ENCODE data around the gene PAM.

DNA sequence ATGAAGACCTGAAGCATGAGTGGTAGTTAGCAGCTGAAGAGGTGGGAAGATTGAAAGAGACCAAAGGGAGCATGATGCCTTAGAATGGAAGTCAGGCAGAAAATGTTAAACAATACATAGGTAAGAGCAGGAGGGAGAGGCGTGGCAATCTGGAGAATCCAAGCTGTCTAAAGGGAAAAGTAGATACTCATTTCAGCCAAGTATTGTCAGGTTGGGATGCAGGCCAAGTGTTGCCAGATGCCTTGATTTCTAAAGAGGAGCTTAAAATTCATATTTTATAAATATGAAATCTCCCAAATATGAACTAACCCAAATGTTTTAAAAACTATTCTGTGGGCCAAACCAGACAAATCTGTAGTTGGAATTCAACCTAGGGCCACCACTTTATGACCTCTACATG, 4.2 kb downstream of the PAM start:
- TF ChIP-seq ZFP30 (CRISPR knock-in tag; IDR thresholded peaks at IDR 0.05): no peak
- TF ChIP-seq, protein P1, sequence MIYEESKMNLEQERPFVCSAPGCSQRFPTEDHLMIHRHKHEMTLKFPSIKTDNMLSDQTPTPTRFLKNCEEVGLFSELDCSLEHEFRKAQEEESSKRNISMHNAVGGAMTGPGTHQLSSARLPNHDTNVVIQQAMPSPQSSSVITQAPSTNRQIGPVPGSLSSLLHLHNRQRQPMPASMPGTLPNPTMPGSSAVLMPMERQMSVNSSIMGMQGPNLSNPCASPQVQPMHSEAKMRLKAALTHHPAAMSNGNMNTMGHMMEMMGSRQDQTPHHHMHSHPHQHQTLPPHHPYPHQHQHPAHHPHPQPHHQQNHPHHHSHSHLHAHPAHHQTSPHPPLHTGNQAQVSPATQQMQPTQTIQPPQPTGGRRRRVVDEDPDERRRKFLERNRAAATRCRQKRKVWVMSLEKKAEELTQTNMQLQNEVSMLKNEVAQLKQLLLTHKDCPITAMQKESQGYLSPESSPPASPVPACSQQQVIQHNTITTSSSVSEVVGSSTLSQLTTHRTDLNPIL (CRISPR knock-in tag; IDR thresholded peaks at IDR 0.05; ENCODE audit: low read depth): no peak
- TF ChIP-seq ZC3H10 (CRISPR knock-in tag; IDR thresholded peaks at IDR 0.05): no peak
- TF ChIP-seq RARB (CRISPR knock-in tag; IDR thresholded peaks at IDR 0.05): no peak
- no peak for TF ChIP-seq GLIS3 (CRISPR knock-in tag; IDR thresholded peaks at IDR 0.05)
- TF ChIP-seq TOX (CRISPR knock-in tag; IDR thresholded peaks at IDR 0.05; ENCODE audit: borderline replicate concordance): no peak
- TF ChIP-seq TCF4 (CRISPR knock-in tag; IDR thresholded peaks at IDR 0.05; ENCODE audit: borderline replicate concordance): no peak
- no peak for TF ChIP-seq ZNF565 (CRISPR knock-in tag; conservative IDR thresholded peaks at IDR 0.05; ENCODE audit: low read depth)
- TF ChIP-seq ISL1 (CRISPR knock-in tag; IDR thresholded peaks at IDR 0.05): no peak
- TF ChIP-seq BACH2 (CRISPR knock-in tag; IDR thresholded peaks at IDR 0.05; ENCODE audit: borderline replicate concordance): no peak

Measured in SK-N-SH treated with all-trans-retinoic acid at 6 μM for 48 hours (cell line).